Osteoblast (primary cell): ENCODE measurements around the gene SETD2. TPM values are rescaled to one million over a fixed set of nuclear protein-coding genes. Genes with fewer than 3 reads are reported as not detected.
"Not testable (repeated sequence)": the region's sequence is repeated elsewhere in the genome, so short reads cannot be mapped to it uniquely, and the experiment has no call there.

Experiments
- DNase-seq: peaks from one replicate; pipeline ENCODE4 v3.0.0; 2011; ENCODE audit warnings: low spot score, mixed read lengths; ENCODE audit not compliant: insufficient read length; ENCODE audit errors: missing footprints
- H2AFZ ChIP-seq: 2 replicates; pipeline ENCODE4 v1.6.0; 2011; ENCODE audit warnings: mild to moderate bottlenecking, low read length
- H3K27ac ChIP-seq: 2 replicates; pipeline ENCODE4 v1.5.1; 2011; ENCODE audit warnings: mild to moderate bottlenecking, low read depth, low read length, moderate library complexity
- H3K27me3 ChIP-seq: 2 replicates; pipeline ENCODE4 v1.6.0; 2012; ENCODE audit warnings: mild to moderate bottlenecking, control low read depth, inconsistent platforms, low read length, moderate library complexity; ENCODE audit not compliant: insufficient read depth
- H3K36me3 ChIP-seq: 2 replicates; pipeline ENCODE4 v1.5.1; 2011; ENCODE audit warnings: mild to moderate bottlenecking, low read length, control low read depth, moderate library complexity; ENCODE audit not compliant: insufficient read depth
- H3K4me1 ChIP-seq: 2 replicates; pipeline ENCODE4 v1.5.1; 2011; ENCODE audit warnings: mild to moderate bottlenecking, low read length, control low read depth, moderate library complexity; ENCODE audit not compliant: insufficient read depth
- H3K4me2 ChIP-seq: 2 replicates; pipeline ENCODE4 v1.6.0; 2011; ENCODE audit warnings: mild to moderate bottlenecking, low read length; ENCODE audit not compliant: insufficient read depth
- H3K4me3 ChIP-seq: fragments of 200-600 bp; sonication (generic); 3 replicates; pipeline ENCODE4 v1.5.1; 2012; ENCODE audit warnings: mild to moderate bottlenecking, low read length, inconsistent platforms; ENCODE audit not compliant: insufficient read depth
- H3K79me2 ChIP-seq: 2 replicates; pipeline ENCODE4 v1.6.0; 2012; ENCODE audit warnings: mild to moderate bottlenecking, low read length, control low read depth, inconsistent platforms; ENCODE audit not compliant: insufficient read depth
- H3K9me3 ChIP-seq: 2 replicates; pipeline ENCODE4 v1.5.1; 2011; ENCODE audit warnings: low read depth, low read length, control low read depth
- H4K20me1 ChIP-seq: 2 replicates; pipeline ENCODE4 v1.6.0; 2012; ENCODE audit warnings: mild to moderate bottlenecking, low read length, control low read depth; ENCODE audit not compliant: insufficient read depth
- total RNA-seq: library from RNA; depleted of rRNA; stranded (reverse); fragments of >200 nt; gene quantifications from 2 replicates; pipeline ENCODE4 v1.2.3, GENCODE V29; 2012
- TF ChIP-seq, protein P1 (sequence below): IDR thresholded peaks from 2 replicates; pipeline ENCODE4 v1.5.1; 2011; ENCODE audit warnings: mild to moderate bottlenecking, low read depth, low read length, moderate library complexity; ENCODE audit errors: extremely low read depth

Gene SETD2
- total RNA-seq, result 37.1 and 39.8 TPM in 2 replicates

GRCh38 chr3:47164007-47164881, at the start of gene SETD2:
TSS of gene SETD2 (minus strand) at chr3:47164113. CDS start at chr3:47163924, 189 bp downstream.
- DNase-seq, result peak; percentile 98
- Histone ChIP-seq H2AFZ (peak within 1 kb of the TSS; percentile 93), H3K36me3 (no peaks in the 10 kb centered on the region), H4K20me1 (peaks cover 44% of the 10 kb centered on the region), H3K79me2 (peaks cover 85% of the 10 kb centered on the region), H3K4me3 (peak within 1 kb of the TSS; percentile 81), H3K4me2 (peak within 1 kb of the TSS; percentile 89), H3K4me1 (peaks cover 15% of the 10 kb centered on the region), H3K9me3 (no peaks in the 10 kb centered on the region), H3K27ac (peak within 1 kb of the TSS; percentile 76), H3K27me3 (no peaks in the 10 kb centered on the region)
- TF ChIP-seq, protein P1, sequence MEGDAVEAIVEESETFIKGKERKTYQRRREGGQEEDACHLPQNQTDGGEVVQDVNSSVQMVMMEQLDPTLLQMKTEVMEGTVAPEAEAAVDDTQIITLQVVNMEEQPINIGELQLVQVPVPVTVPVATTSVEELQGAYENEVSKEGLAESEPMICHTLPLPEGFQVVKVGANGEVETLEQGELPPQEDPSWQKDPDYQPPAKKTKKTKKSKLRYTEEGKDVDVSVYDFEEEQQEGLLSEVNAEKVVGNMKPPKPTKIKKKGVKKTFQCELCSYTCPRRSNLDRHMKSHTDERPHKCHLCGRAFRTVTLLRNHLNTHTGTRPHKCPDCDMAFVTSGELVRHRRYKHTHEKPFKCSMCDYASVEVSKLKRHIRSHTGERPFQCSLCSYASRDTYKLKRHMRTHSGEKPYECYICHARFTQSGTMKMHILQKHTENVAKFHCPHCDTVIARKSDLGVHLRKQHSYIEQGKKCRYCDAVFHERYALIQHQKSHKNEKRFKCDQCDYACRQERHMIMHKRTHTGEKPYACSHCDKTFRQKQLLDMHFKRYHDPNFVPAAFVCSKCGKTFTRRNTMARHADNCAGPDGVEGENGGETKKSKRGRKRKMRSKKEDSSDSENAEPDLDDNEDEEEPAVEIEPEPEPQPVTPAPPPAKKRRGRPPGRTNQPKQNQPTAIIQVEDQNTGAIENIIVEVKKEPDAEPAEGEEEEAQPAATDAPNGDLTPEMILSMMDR, result no peak

GRCh38 chr3:47210863-47211405, 47.0 kb upstream of the SETD2 start:
- TF ChIP-seq, protein P1, result no peak
- no peaks in the 10 kb centered on the region for H4K20me1 ChIP-seq

DNA sequence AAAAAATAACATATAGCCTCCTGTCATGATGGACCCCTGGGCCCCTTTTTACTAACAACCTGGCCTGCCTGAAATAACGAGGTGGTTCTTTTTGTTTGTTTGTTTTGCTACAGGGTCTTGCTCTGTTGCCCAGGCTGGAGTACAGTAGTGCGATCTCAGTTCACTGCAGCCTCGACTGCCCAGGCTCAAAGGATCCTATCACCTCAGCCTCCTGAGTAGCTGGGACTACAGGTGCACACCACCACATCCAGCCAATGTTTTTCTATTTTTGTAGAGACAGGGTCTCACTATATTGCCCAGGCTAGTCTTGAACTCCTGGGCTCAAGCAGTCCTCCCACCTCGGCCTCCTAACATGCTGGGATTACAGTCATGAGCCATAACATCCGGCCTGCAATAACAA, 42.1 kb upstream of the SETD2 start:
- not testable (repeated sequence) for H3K79me2 ChIP-seq, H3K4me2 ChIP-seq, H3K4me3 ChIP-seq, H3K27me3 ChIP-seq, DNase-seq, H3K4me1 ChIP-seq, H3K9me3 ChIP-seq, H4K20me1 ChIP-seq, H2AFZ ChIP-seq, H3K27ac ChIP-seq, H3K36me3 ChIP-seq

More at GRCh38 chr3:47210863-47211405, 47.0 kb upstream of the SETD2 start:
- Histone ChIP-seq H3K27ac (no peak overlapping the region), H3K36me3 (no peaks in the 10 kb centered on the region), H3K27me3 (no peaks in the 10 kb centered on the region), H3K4me1 (no peaks in the 10 kb centered on the region), H3K79me2 (no peaks in the 10 kb centered on the region), H3K4me3 (no peak overlapping the region), H3K4me2 (no peak overlapping the region), H2AFZ (no peak overlapping the region), H3K9me3 (no peaks in the 10 kb centered on the region)
- DNase-seq, result no peak

DNA sequence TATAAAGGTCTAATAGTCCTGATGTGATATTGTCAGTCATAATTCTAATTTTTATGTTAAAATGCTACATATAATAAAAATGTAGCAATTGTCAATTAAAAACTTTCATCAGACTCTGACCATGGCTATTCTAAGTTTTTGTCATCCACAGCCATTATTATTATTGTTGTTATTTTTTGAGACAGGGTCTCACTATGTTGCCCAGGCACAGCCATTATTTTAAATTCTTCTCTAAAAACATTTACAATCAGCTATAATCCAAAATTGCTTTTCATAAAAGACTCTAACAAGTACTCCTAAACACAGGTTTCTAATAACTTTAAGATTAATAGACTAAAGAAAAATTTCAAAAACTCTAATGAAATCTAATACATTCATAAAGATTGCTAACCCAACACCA, 41.0 kb upstream of the SETD2 start:
- Histone ChIP-seq H2AFZ (no peak overlapping the region), H3K79me2 (no peaks in the 10 kb centered on the region), H3K9me3 (no peaks in the 10 kb centered on the region), H3K27ac (no peak overlapping the region), H3K4me3 (no peak overlapping the region), H3K27me3 (no peaks in the 10 kb centered on the region), H3K4me2 (no peak overlapping the region), H3K36me3 (no peaks in the 10 kb centered on the region), H3K4me1 (no peaks in the 10 kb centered on the region), H4K20me1 (no peaks in the 10 kb centered on the region)
- TF ChIP-seq, protein P1, result no peak
- no peak for DNase-seq
